HG02943 (cell line): ENCODE data around the gene CFL2.

Experiments used
- ATAC-seq: cut with Tn5 transposase; IDR thresholded peaks from one replicate; pipeline ENCODE4 v1.9.1; 2021; ENCODE audit warnings: mild to moderate bottlenecking, low read depth, moderate library complexity; ENCODE audit not compliant: unreplicated experiment

The CFL2 gene

GRCh38 chr14:34678306-34678705 lies 36.1 kb downstream of the CFL2 start:
- no peak for ATAC-seq

- ATAC-seq: no peak
These were observed 37.7 kb downstream of the CFL2 start for GRCh38 chr14:34676516-34677211.

GRCh38 chr14:34673702-34674101 lies 40.7 kb downstream of the CFL2 start:
- ATAC-seq: no peak

- no peak for ATAC-seq
These were observed 42.7 kb downstream of the CFL2 start for GRCh38 chr14:34671716-34672115.

- no peak for ATAC-seq
These were observed 46.3 kb downstream of the CFL2 start for GRCh38 chr14:34668111-34668510.

- no peak for ATAC-seq
These were observed 47.4 kb downstream of the CFL2 start for GRCh38 chr14:34667007-34667406.

GRCh38 chr14:34665785-34666435 lies 48.5 kb downstream of the CFL2 start:
- no peak for ATAC-seq

- ATAC-seq: no peak
These were observed 51.8 kb downstream of the CFL2 start for GRCh38 chr14:34662561-34663088.

- ATAC-seq: no peak
These were observed 53.6 kb downstream of the CFL2 start for GRCh38 chr14:34660796-34661195.
